ENCODE data around the gene MYH10. TPM values are rescaled to one million over a fixed set of nuclear protein-coding genes. Genes with fewer than 3 reads are reported as not detected.

MYH10 gene
- polyA plus RNA-seq, 4 donors, result 244 to 428 (median 267) TPM

GRCh38 chr17:8500609-8501008, 129.9 kb downstream of the MYH10 start:
- DNase-seq (ENCODE audit: low read depth in 4 of 4, low spot score in 3 of 4), result no peak

DNA sequence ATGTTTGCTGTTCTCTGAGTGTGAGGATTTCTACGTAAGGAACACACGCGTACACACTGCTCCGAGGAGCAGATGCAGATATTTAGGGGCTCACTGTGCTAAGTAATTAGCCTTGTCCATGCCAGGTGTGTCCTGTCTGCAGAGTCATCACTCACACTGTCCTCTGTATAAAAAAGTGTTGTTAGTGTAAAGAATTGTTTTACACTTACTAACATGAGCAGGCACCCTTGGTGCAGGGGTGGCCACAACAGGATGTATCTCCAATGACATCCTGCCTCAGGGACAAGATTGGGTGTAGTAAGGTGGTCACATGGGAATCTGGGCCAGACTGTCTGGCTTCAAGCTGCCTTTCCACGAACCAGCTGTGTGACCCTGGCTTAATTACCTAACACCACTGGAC, 130.9 kb downstream of the MYH10 start:
- DNase-seq (ENCODE audit: low read depth in 4 of 4, low spot score in 3 of 4), result no peak

GRCh38 chr17:8499171-8499570, 131.4 kb downstream of the MYH10 start:
- DNase-seq (ENCODE audit: low read depth in 4 of 4, low spot score in 3 of 4), result no peak

GRCh38 chr17:8496081-8496480, 134.4 kb downstream of the MYH10 start:
- no peak for DNase-seq (ENCODE audit: low read depth in 4 of 4, low spot score in 3 of 4)

GRCh38 chr17:8494506-8495111, 135.9 kb downstream of the MYH10 start:
- no peak for DNase-seq (ENCODE audit: low read depth in 4 of 4, low spot score in 3 of 4)

DNA sequence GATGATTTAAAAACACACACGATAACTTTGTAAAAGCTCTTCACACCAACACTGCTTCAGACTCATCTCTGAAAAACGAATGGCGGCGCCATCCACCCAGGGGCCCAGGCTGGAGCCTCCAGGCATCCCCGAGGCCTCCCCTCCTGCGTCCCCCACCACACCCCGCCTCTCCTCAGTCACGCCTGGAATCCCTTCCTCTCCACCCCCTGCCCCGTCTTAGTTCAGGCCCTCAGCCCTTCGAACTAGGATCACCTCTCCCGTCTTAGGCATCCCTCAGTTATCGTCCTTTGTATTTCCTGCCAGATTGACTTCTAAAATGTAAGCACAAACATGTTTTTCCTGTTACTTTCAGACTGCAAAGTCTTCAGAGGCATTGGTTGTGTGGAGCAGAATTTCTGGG, 136.5 kb downstream of the MYH10 start:
- no peak for DNase-seq (ENCODE audit: low read depth in 4 of 4, low spot score in 3 of 4)

DNA sequence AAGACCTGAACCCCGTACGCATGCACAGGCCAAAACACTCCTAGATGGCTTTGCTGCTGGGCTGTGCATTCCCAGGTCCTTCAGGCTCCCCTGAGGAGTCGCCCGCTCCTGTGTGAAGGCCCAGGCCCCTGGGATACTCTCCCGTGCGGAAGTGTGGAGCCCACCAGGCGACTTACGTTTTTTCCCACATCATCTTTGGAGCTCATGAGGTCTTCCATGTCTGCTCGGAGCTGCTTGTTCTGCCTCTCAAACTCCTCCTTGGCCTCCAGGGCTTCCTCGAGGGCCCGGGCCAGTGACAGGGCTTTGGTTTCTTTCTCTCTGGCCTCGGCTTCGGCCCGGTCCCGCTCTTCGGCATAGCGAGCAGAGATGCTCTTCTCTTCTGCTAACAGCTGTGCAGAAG, 138.4 kb downstream of the MYH10 start:
- DNase-seq (ENCODE audit: low read depth in 4 of 4, low spot score in 3 of 4), result no peak

DNA sequence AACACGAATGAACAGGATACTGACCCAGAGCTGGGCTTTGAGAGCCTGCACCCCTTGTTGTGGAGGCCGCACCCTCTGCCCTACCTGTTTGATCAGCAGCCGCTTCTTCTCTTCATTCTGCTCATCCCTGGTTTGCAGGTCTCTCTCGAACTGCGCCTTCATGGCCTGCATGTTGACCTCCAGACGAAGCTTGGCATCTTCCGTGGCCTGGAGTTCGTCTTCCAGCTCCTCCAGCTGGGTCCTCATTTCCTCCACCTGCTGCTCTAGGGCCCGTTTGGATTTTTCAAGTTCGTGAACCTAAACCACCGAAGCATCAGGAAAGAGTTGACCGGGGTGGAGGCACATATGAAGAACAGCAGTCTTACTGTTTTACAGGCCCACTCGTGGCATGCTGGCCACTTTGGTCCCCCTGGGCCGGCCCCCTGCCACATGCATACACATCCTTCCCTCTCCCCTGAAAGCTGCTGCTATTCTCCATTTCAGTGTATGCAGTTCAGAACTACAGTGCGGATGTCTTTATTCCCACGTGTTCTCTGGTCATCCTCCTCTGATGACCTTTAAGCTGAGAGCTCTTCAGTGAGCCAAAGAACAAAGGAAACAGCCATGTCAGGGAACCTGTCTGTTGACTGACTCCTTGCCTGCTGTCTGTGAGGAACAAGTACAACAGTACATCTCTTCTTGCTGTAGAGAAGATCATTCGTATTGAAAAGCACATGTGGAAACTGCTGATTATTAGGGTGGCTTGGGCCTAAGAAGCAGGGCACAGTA, 140.1 kb downstream of the MYH10 start:
- DNase-seq (ENCODE audit: low read depth in 4 of 4, low spot score in 3 of 4), result no peak

DNA sequence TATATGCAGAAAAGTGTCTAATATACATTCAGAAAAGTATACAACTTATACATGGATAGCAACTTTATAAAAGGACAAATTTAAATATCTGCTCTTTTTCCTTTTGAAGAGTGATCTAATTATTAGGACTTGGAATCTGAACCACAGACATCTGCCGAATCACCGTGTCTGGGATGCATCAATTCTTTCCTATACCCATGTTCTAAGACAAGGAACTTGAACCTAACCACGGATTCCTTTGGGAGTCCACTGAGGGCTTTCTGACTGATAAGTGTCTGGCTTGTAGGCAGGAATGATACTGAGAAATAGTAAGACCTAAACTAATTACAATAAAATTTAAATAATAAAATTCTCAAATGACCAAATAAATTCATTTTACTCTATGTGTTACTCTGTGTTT, 140.7 kb downstream of the MYH10 start:
- DNase-seq (ENCODE audit: low read depth in 4 of 4, low spot score in 3 of 4), result no peak

GRCh38 chr17:8488901-8489300, 141.6 kb downstream of the MYH10 start:
- no peak for DNase-seq (ENCODE audit: low read depth in 4 of 4, low spot score in 3 of 4)

DNA sequence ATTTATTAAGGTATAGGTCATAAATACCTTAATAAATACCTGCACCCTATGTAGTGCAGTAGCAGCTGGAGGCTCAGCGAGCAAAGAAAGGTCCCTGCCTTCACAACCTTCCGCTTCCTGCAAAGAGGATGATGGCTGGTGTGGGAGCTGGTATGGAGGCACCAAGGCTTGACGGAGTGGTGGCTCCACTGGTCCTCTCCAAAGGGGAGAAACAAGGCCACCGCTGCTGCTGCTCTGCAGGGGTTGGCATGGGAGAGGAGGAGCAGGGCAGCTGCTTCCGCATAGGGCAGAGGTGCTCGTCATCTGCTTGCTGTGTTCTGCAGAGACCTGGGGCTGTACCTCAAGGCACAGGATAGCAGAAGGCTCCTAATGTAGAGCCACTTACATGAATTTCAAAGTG, 142.0 kb downstream of the MYH10 start:
- no peak for DNase-seq (ENCODE audit: low read depth in 4 of 4, low spot score in 3 of 4)

- no peak for DNase-seq (ENCODE audit: low read depth in 4 of 4, low spot score in 3 of 4)
These were observed 142.8 kb downstream of the MYH10 start for GRCh38 chr17:8487743-8488142.

DNA sequence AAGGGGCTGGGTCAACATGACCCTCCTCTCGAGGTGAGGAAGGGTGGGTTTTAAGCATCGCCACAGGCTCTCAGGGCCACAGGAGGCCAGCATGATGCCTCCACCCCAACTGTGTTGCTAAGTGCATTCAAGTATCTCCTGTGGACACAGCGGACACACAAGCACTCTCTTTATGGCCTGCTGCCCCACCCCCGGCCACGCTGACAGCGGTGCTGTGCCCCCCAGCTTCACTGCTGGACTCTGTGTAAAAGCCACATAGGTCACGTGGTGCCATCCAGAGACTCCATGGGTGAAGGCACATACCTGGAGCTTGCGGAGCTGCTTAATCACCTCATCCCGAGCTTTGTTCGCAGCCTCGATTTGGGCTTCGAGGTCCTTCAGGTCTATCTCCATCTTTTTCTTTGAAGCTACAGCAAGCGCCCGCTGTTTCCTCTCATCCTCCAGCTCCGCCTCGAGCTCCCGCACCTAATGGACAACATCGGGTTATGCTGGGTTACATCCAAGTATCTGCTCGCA, 143.3 kb downstream of the MYH10 start:
- no peak for DNase-seq (ENCODE audit: low read depth in 4 of 4, low spot score in 3 of 4)

DNA sequence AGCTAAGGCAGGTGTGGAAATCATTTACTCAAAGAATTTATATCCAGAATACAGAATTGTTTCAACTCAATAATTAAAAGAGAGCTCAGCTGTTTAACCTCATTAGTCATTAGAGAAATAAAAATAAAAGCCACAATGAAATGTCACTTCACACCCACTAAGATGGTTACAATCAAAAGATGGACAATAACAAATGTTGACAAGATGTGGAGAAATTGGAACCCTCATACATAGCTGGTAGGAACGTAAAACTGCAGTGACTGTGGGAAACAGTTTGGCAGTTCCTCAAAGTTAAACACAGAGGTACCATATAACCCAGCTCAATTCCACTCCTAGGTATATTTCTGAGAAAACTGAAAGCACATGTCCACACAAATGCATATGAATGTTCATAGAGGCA, 145.0 kb downstream of the MYH10 start:
- DNase-seq (ENCODE audit: low read depth in 4 of 4, low spot score in 3 of 4), result no peak

GRCh38 chr17:8484465-8484864, 146.1 kb downstream of the MYH10 start:
- DNase-seq (ENCODE audit: low read depth in 4 of 4, low spot score in 3 of 4), result no peak

- DNase-seq (ENCODE audit: low read depth in 4 of 4, low spot score in 3 of 4), result no peak
These were observed 148.0 kb downstream of the MYH10 start for GRCh38 chr17:8482546-8482945.

- no peak for DNase-seq (ENCODE audit: low read depth in 4 of 4, low spot score in 3 of 4)
These were observed 148.8 kb downstream of the MYH10 start for GRCh38 chr17:8481703-8482102.

GRCh38 chr17:8481089-8481488, 149.4 kb downstream of the MYH10 start:
- no peak for DNase-seq (ENCODE audit: low read depth in 4 of 4, low spot score in 3 of 4)

GRCh38 chr17:8480011-8480976, 150.2 kb downstream of the MYH10 start:
- DNase-seq (ENCODE audit: low read depth in 4 of 4, low spot score in 3 of 4), result no peak

GRCh38 chr17:8479431-8479947, 151.0 kb downstream of the MYH10 start:
- no peak for DNase-seq (ENCODE audit: low read depth in 4 of 4, low spot score in 3 of 4)

Measured in left renal pelvis (tissue), 4 donors.